ENCODE results near the gene RDH12.
"Not testable (repeated sequence)": the region's sequence is repeated elsewhere in the genome, so short reads cannot be mapped to it uniquely, and the experiment has no call there.

The RDH12 gene

GRCh38 chr14:67709346-67709745 lies 7.7 kb downstream of the RDH12 start:
- DNase-seq = not testable (repeated sequence)

GRCh38 chr14:67709796-67710195 lies 8.1 kb downstream of the RDH12 start:
- not testable (repeated sequence) for DNase-seq

GRCh38 chr14:67710209-67710608 lies 8.5 kb downstream of the RDH12 start:
- no peak for DNase-seq

- no peak for DNase-seq
These were observed 15.4 kb downstream of the RDH12 start for GRCh38 chr14:67717048-67717447.

- no peak for DNase-seq
These were observed 16.6 kb downstream of the RDH12 start for GRCh38 chr14:67718265-67718664.

- DNase-seq = not testable (repeated sequence)
These were observed 17.7 kb downstream of the RDH12 start for GRCh38 chr14:67719385-67719784.

- DNase-seq = no peak
These were observed 18.2 kb downstream of the RDH12 start for GRCh38 chr14:67719866-67720265.

GRCh38 chr14:67721875-67722274 lies 20.2 kb downstream of the RDH12 start:
- no peak for DNase-seq

GRCh38 chr14:67722293-67722692 lies 20.6 kb downstream of the RDH12 start:
- no peak for DNase-seq

- no peak for DNase-seq
These were observed 23.5 kb downstream of the RDH12 start for GRCh38 chr14:67725171-67725570.

- no peak for DNase-seq
These were observed 25.7 kb downstream of the RDH12 start for GRCh38 chr14:67727361-67727760.

GRCh38 chr14:67728258-67728657 lies 26.6 kb downstream of the RDH12 start:
- DNase-seq = no peak

- no peak for DNase-seq
These were observed 27.6 kb downstream of the RDH12 start for GRCh38 chr14:67729072-67729885.

GRCh38 chr14:67733616-67734015 lies 31.9 kb downstream of the RDH12 start:
- DNase-seq = no peak

GRCh38 chr14:67734675-67735074 lies 33.0 kb downstream of the RDH12 start:
- DNase-seq = no peak

- DNase-seq = no peak
These were observed 33.9 kb downstream of the RDH12 start for GRCh38 chr14:67735336-67736147.

GRCh38 chr14:67736771-67737170 lies 35.1 kb downstream of the RDH12 start:
- no peak for DNase-seq

GRCh38 chr14:67738740-67739504 lies 37.2 kb downstream of the RDH12 start:
- peak; percentile 23 for DNase-seq

- no peak for DNase-seq
These were observed 42.4 kb downstream of the RDH12 start for GRCh38 chr14:67744046-67744445.

GRCh38 chr14:67746927-67747326 lies 45.2 kb downstream of the RDH12 start:
- DNase-seq = no peak

- DNase-seq = no peak
These were observed 46.6 kb downstream of the RDH12 start for GRCh38 chr14:67748312-67748711.

GRCh38 chr14:67749341-67750084 lies 47.8 kb downstream of the RDH12 start:
- no peak for DNase-seq

- no peak for DNase-seq
These were observed 54.8 kb downstream of the RDH12 start for GRCh38 chr14:67756496-67756895.

Data from activated naive CD4-positive, alpha-beta T cell treated with Interleukin-2 at 50 U/mL for 16 hours (primary cell).